SK-N-SH treated with all-trans-retinoic acid at 6 μM for 48 hours (cell line): ENCODE results near the gene ZBTB4.

Experiments
- ATAC-seq: fragments of 200-7000 bp; cut with Tn5 transposase; 3 replicates; pipeline ENCODE4 v1.9.1; 2020; ENCODE audit warnings: mild to moderate bottlenecking, moderate library complexity
- ARNTL ChIP-seq: fragments of 450-650 bp; formaldehyde crosslinking; IDR thresholded peaks from 2 replicates; pipeline ENCODE4 v1.5.0; 2020; ENCODE audit warnings: low read depth, mild to moderate bottlenecking, moderate library complexity, borderline replicate concordance
- BACH2 ChIP-seq: fragments of 250-450 bp; sonication (Bioruptor Pico); IDR thresholded peaks from 2 replicates; pipeline ENCODE4 v1.9.0; 2021; ENCODE audit warnings: mild to moderate bottlenecking, borderline replicate concordance
- CSDC2 ChIP-seq: fragments of 250-450 bp; sonication (Bioruptor Pico); IDR thresholded peaks from 2 replicates; pipeline ENCODE4 v1.5.0; 2020; ENCODE audit warnings: mild to moderate bottlenecking, moderate library complexity
- ESRRG ChIP-seq: fragments of 250-450 bp; sonication (Bioruptor Pico); IDR thresholded peaks from 2 replicates; pipeline ENCODE4 v1.6.1; 2021; ENCODE audit warnings: mild to moderate bottlenecking
- GLIS3 ChIP-seq: fragments of 250-450 bp; sonication (Bioruptor Pico); IDR thresholded peaks from 2 replicates; pipeline ENCODE4 v1.5.0; 2020; ENCODE audit warnings: mild to moderate bottlenecking, moderate library complexity
- ISL1 ChIP-seq: fragments of 250-450 bp; sonication (Bioruptor Pico); IDR thresholded peaks from 2 replicates; pipeline ENCODE4 v2.1.2; 2022; ENCODE audit warnings: mild to moderate bottlenecking, moderate library complexity
- OSR1 ChIP-seq: fragments of 250-450 bp; sonication (Bioruptor Pico); IDR thresholded peaks from 2 replicates; pipeline ENCODE4 v1.8.0; 2022; ENCODE audit warnings: moderate library complexity, mild to moderate bottlenecking, inconsistent platforms
- PATZ1 ChIP-seq: fragments of 250-450 bp; sonication (Bioruptor Pico); IDR thresholded peaks from 2 replicates; pipeline ENCODE4 v1.8.0; 2020; ENCODE audit warnings: mild to moderate bottlenecking, moderate library complexity, borderline replicate concordance
- PPARA ChIP-seq: fragments of 250-450 bp; sonication (Bioruptor Pico); IDR thresholded peaks from 2 replicates; pipeline ENCODE4 v1.5.0; 2020; ENCODE audit warnings: mild to moderate bottlenecking, borderline replicate concordance
- RARB ChIP-seq: fragments of 250-450 bp; sonication (Bioruptor Pico); IDR thresholded peaks from 2 replicates; pipeline ENCODE4 v1.8.0; 2021; ENCODE audit warnings: mild to moderate bottlenecking, moderate library complexity
- TCF4 ChIP-seq: fragments of 250-450 bp; sonication (Bioruptor Pico); IDR thresholded peaks from 2 replicates; pipeline ENCODE4 v1.8.0; 2021; ENCODE audit warnings: mild to moderate bottlenecking, moderate library complexity, borderline replicate concordance
- TOX ChIP-seq: fragments of 250-450 bp; sonication (Bioruptor Pico); IDR thresholded peaks from 2 replicates; pipeline ENCODE4 v1.8.0; 2021; ENCODE audit warnings: mild to moderate bottlenecking, moderate library complexity, borderline replicate concordance
- TSHZ2 ChIP-seq: fragments of 250-450 bp; sonication (Bioruptor Pico); IDR thresholded peaks from 2 replicates; pipeline ENCODE4 v1.5.0; 2020; ENCODE audit warnings: mild to moderate bottlenecking, moderate library complexity
- ZC3H10 ChIP-seq: fragments of 250-450 bp; sonication (Bioruptor Pico); IDR thresholded peaks from 2 replicates; pipeline ENCODE4 v1.5.1; 2021; ENCODE audit warnings: mild to moderate bottlenecking, moderate library complexity
- ZFP3 ChIP-seq: fragments of 250-450 bp; sonication (Bioruptor Pico); IDR thresholded peaks from 2 replicates; pipeline ENCODE4 v1.5.0; 2020; ENCODE audit warnings: mild to moderate bottlenecking, moderate library complexity
- ZFP30 ChIP-seq: fragments of 450-650 bp; formaldehyde crosslinking; IDR thresholded peaks from 2 replicates; pipeline ENCODE4 v1.5.0; 2022; ENCODE audit warnings: mild to moderate bottlenecking, moderate library complexity
- ZNF565 ChIP-seq: fragments of 450-650 bp; formaldehyde crosslinking; conservative IDR thresholded peaks from 2 replicates; pipeline ENCODE4 v1.5.0; 2020; ENCODE audit warnings: low read depth, mild to moderate bottlenecking, moderate library complexity
- ZNF8 ChIP-seq: fragments of 450-650 bp; formaldehyde crosslinking; IDR thresholded peaks from 2 replicates; pipeline ENCODE4 v1.5.0; 2020; ENCODE audit warnings: mild to moderate bottlenecking, moderate library complexity
- TF ChIP-seq, protein P1 (sequence below): fragments of 250-450 bp; sonication (Bioruptor Pico); IDR thresholded peaks from 2 replicates; pipeline ENCODE4 v1.8.0; 2021; ENCODE audit warnings: low read depth, mild to moderate bottlenecking, moderate library complexity, borderline replicate concordance
- TF ChIP-seq, protein P2 (sequence below): fragments of 250-450 bp; sonication (Bioruptor Pico); IDR thresholded peaks from 2 replicates; pipeline ENCODE4 v1.5.1; 2021; ENCODE audit warnings: mild to moderate bottlenecking, moderate library complexity

ZBTB4 gene

DNA sequence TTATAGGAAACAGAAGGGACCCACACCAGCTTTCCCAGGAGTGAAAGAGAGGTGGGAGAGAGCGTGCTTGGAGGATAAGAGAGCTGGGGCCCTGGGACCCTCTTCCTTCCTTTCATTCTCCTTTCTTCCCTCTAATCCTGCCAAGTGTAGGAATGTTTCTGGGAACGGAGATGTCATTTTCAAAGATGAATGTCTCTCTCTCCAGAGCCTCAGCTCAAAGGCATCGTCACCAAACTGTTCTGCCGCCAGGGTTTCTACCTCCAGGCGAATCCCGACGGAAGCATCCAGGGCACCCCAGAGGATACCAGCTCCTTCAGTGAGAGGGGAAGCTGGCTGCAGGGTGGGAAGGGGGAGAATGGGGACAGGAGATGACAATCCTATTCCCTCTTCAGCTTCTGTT lies 38.2 kb downstream of the ZBTB4 start:
- ATAC-seq = no peak

GRCh38 chr17:7440834-7441195 lies 38.6 kb downstream of the ZBTB4 start:
- ATAC-seq = peak; percentile 52
- TF ChIP-seq CSDC2 (CRISPR knock-in tag) (no peak), PATZ1 (CRISPR knock-in tag) (peak; percentile 25; the same call in 1 of the 2 replicates)

More for the DNA sequence above, 38.2 kb downstream of the ZBTB4 start:
- TF ChIP-seq RARB (CRISPR knock-in tag) = no peak
- no peak for TF ChIP-seq CSDC2 (CRISPR knock-in tag)
- TF ChIP-seq ISL1 (CRISPR knock-in tag) = no peak
- TF ChIP-seq ZNF565 = no peak
- TF ChIP-seq TOX (CRISPR knock-in tag) = no peak
- no peak for TF ChIP-seq GLIS3 (CRISPR knock-in tag)
- TF ChIP-seq ZNF8 (CRISPR knock-in tag) = no peak
- TF ChIP-seq, protein P1, sequence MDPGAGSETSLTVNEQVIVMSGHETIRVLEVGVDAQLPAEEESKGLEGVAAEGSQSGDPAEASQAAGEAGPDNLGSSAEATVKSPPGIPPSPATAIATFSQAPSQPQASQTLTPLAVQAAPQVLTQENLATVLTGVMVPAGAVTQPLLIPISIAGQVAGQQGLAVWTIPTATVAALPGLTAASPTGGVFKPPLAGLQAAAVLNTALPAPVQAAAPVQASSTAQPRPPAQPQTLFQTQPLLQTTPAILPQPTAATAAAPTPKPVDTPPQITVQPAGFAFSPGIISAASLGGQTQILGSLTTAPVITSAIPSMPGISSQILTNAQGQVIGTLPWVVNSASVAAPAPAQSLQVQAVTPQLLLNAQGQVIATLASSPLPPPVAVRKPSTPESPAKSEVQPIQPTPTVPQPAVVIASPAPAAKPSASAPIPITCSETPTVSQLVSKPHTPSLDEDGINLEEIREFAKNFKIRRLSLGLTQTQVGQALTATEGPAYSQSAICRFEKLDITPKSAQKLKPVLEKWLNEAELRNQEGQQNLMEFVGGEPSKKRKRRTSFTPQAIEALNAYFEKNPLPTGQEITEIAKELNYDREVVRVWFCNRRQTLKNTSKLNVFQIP = no peak
- no peak for TF ChIP-seq BACH2 (CRISPR knock-in tag)

- ATAC-seq = peak; percentile 40
- TF ChIP-seq, protein P2, sequence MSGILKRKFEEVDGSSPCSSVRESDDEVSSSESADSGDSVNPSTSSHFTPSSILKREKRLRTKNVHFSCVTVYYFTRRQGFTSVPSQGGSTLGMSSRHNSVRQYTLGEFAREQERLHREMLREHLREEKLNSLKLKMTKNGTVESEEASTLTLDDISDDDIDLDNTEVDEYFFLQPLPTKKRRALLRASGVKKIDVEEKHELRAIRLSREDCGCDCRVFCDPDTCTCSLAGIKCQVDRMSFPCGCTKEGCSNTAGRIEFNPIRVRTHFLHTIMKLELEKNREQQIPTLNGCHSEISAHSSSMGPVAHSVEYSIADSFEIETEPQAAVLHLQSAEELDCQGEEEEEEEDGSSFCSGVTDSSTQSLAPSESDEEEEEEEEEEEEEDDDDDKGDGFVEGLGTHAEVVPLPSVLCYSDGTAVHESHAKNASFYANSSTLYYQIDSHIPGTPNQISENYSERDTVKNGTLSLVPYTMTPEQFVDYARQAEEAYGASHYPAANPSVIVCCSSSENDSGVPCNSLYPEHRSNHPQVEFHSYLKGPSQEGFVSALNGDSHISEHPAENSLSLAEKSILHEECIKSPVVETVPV (CRISPR knock-in tag) = no peak
- no peak for TF ChIP-seq ZC3H10 (CRISPR knock-in tag)
These were observed 39.2 kb downstream of the ZBTB4 start for GRCh38 chr17:7440113-7440833.

GRCh38 chr17:7439462-7440112 lies 39.8 kb downstream of the ZBTB4 start, which contains the start of gene FGF11:
TSS of gene FGF11 (plus strand) at chr17:7439512. CDS start at chr17:7439621, 109 bp downstream.
- ATAC-seq = no peak; the same call in 2 of the 3 replicates
- TF ChIP-seq TSHZ2 (no peak), CSDC2 (CRISPR knock-in tag) (no peak), ZFP30 (no peak), ISL1 (CRISPR knock-in tag) (no peak), OSR1 (CRISPR knock-in tag) (no peak), TCF4 (CRISPR knock-in tag) (no peak), PATZ1 (CRISPR knock-in tag) (no peak), BACH2 (CRISPR knock-in tag) (no peak), ESRRG (no peak), PPARA (CRISPR knock-in tag) (no peak), ARNTL (CRISPR knock-in tag) (no peak), ZFP3 (CRISPR knock-in tag) (no peak), TOX (CRISPR knock-in tag) (no peak), ZC3H10 (CRISPR knock-in tag) (no peak), ZNF565 (no peak), ZNF8 (CRISPR knock-in tag) (no peak)
- TF ChIP-seq, protein P1 = no peak
- TF ChIP-seq, protein P2 (CRISPR knock-in tag) = no peak
- TF ChIP-seq, all 23 proteins: peak for 0
